GM21825 (cell line): Measurements from ENCODE around the gene CHD5.
"Not testable (repeated sequence)": the region's sequence is repeated elsewhere in the genome, so short reads cannot be mapped to it uniquely, and the experiment has no call there.

Experiments used
- ATAC-seq: cut with Tn5 transposase; IDR thresholded peaks from one replicate; pipeline ENCODE4 v1.9.1; 2021; ENCODE audit warnings: mild to moderate bottlenecking, moderate library complexity; ENCODE audit not compliant: unreplicated experiment

Gene CHD5

DNA sequence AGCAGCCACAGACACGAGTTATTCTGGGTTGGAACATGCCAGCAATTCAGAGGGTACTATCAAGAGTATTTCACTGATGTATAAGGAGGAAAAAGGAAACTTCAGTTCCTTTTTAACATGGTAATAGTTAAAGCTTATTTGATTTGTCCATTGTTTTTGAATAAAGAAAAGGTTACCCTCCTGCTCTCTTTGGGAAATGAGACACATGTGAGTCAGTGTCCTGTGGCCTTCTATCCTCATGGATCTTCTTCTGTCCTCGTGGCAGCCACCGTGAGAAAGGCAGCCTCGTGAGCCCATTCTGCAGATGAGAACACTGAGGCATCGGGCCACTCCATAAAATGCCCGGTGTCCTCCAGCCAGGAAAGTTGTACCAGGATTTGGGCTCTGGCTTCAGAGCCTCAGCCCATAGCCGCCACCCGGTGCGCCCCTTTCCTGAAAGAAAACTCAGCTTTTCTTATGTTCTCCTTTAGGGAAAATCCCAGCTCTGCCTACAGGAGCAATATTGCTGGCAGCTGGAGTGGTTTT, 109.6 kb downstream of the CHD5 start:
- no peak for ATAC-seq

GRCh38 chr1:6069573-6069972, 110.5 kb downstream of the CHD5 start:
- ATAC-seq, result no peak

DNA sequence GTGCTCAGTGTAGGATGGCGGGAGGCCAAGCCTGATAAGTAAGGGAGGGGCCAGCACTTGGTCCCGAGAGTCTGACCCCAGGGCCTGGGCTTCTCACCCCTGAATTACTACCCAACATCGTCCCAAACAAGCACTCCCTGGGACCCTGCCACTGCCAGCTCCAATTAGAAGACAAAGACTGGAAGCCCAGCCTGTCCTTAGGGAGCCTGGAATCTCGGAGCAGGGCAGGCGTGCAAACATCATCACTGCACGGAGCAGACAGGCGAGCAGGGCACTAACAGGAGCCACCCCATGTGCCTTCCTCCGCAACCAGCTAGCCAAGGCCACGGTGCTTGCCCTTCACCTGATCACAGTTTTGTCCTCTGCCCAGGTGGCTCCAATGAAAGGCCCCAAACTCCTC, 111.2 kb downstream of the CHD5 start:
- no peak for ATAC-seq

DNA sequence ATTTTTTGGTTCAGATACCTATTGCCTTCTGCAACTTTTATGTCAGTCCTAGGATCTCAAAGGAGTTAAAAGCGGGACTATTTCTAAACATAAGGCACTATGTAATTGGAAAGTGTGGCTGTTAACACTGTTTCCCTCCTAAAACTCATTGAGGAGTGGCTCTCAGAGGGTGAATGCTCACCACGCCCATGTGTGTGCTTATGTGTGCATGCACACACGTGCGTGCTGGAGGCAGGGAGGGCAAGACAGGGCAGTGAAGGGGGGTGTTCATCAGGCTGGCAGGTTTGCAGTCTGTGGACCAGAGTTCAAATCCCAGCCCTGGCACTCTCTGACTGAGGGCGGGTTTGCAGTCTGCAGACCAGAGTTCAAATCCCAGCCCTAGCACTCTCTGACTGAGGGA, 112.0 kb downstream of the CHD5 start:
- ATAC-seq, result no peak

DNA sequence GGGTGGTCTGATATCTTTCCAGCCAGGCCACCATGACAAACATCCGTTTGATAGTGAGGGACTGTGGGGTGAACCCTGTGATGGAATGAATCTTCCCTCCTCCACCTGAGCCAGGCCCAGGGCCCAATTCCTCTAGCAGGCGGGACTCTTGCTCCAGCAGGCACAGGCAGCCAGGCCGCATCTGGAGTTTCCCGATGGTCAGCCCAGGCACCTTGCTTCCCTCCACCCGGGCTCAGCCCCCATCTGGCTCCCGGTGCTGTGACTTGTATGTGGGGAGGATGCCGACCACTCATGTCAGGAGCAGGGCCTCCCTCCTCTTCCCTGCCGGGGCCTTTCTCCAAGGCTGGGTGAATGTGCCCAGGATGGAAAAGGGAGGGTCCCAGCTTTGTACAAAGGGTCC, 113.4 kb downstream of the CHD5 start:
- ATAC-seq, result no peak

DNA sequence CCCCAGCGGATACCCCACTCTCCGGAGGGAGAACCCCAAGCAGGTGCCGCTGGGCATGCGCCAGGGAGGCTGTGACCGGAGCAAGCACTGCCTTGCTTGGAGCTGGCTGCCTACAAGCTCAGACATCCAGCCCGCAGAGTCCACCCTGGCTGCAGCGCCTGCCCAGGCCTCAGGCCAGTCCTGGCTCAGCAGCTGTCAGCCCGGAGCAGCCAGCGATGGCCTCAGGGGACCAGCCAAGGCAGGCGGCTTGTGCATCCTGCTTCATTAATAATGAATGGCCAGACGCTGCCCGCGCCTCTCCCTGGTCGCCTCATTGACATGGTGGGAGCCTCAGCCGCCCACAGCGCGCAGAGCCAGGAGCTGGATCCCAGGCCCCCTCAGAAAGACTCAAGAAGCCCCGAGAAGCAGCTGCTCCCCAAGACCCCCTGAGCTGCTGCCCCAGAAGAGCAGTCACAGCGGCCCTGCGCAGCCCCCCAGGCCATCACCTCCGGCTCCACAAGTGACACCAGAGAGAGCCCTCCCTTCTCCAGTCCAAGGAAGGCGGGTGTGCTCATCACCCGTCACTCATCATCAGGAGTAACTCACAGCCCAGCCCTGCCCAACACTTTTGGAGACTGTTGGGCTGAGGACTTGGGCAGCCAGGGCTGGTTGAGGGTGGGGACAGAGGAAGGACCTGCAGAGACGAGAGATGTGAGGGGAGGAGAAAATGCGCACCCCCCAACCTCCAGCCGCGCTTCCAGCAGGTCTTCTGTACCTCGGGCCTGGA, 114.8 kb downstream of the CHD5 start:
- no peak for ATAC-seq

GRCh38 chr1:6063532-6064053, 116.5 kb downstream of the CHD5 start:
- not testable (repeated sequence) for ATAC-seq

GRCh38 chr1:6062670-6063069, 117.5 kb downstream of the CHD5 start:
- no peak for ATAC-seq

GRCh38 chr1:6059866-6060265, 120.3 kb downstream of the CHD5 start:
- no peak for ATAC-seq

GRCh38 chr1:6057170-6057845, 122.8 kb downstream of the CHD5 start:
- ATAC-seq, result no peak

GRCh38 chr1:6056572-6056948, 123.6 kb downstream of the CHD5 start:
- no peak for ATAC-seq

DNA sequence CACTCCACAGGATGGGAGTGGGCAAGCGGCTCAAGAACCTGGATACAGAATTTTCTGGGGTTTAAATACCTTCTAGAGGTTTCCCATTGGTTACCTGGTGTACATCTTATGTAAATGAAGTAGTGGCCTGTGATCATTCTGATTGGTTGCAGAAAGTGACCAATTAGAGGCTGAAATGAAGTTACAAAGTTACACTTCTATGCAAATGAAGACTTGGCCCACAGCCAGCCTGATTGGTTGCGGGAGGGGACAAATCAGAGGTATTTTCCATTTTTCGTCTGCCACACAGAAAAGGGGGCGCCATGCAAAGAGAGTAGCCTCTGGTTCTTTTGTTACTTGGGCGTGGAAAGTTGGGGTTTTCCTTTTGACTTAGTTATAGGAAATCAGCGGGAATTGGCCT, 125.5 kb downstream of the CHD5 start:
- no peak for ATAC-seq

DNA sequence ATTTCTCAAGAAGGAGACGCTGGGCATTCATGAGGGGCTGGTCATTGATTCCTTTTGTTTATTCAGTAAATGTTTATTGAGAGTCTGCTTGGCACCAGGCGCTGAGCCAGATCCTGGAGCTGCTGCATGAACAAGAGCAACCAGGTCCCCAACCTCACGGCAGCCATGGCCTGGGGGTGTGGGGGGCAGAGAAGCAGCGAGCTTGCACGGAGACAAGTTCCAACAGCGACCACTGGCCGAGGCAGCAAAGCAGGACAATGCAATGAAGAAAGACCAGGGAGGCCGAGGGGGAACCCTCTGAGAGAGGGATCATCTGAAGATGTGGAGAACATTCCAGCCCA, 126.9 kb downstream of the CHD5 start:
- ATAC-seq, result no peak

- no peak for ATAC-seq
These were observed 127.4 kb downstream of the CHD5 start for GRCh38 chr1:6052543-6053205.
